ENCODE data around the gene AMACR. TPM values are rescaled to one million over a fixed set of nuclear protein-coding genes. Genes with fewer than 3 reads are reported as not detected.

Gene AMACR
- total and polyA plus RNA-seq, 9 of the 15 experiments (the other 6 are each of a cell fraction or from before 2014, with no cell fraction given): 0.72 to 4.6 (median 4.0) TPM

- TF ChIP-seq MYNN (IDR thresholded peaks at IDR 0.05) (peak; percentile 99), MYNN (CRISPR knock-in tag; IDR thresholded peaks at IDR 0.05) (peak; percentile 81; the same call in 1 of the 2 replicates), ZNF431 (CRISPR knock-in tag; IDR thresholded peaks at IDR 0.05) (no peak), MXI1 (IDR thresholded peaks at IDR 0.05; ENCODE audit: low read depth, low read length) (no peak)
- no peak for ATAC-seq
- no peak for DNase-seq (ENCODE audit: extremely low read depth in 1 of 4, low spot score in 3 of 4)
- no peak overlapping the region for H3K4me2 ChIP-seq (ENCODE audit: insufficient read depth, low read length)
- no peak overlapping the region for H3K27ac ChIP-seq (ENCODE audit: extremely low read depth, low read depth, low read length)
- H3K9ac ChIP-seq (ENCODE audit: insufficient read depth in 1 of 2, low read depth in 2 of 2, low read length in 2 of 2): no peak overlapping the region
- H3K9me1 ChIP-seq (ENCODE audit: control insufficient read depth, insufficient read depth, low read length): no peaks in the 10 kb centered on the region
- intact Hi-C loops (cut with micrococcal nuclease) (no loop called here), in situ Hi-C loops (cut with MboI) (no loop called here)
- H3K36me3 ChIP-seq (ENCODE audit: control insufficient read depth, insufficient read depth, low read length): no peaks in the 10 kb centered on the region
- WGBS (ENCODE audit: insufficient coverage, low coverage, missing lambda C conversion rate): 58% methylated on average over 3 of the region's 3 CpGs
- CTCF ChIA-PET (ENCODE audit: low intra/inter-chr PET ratio): no interaction called here
- H3K79me2 ChIP-seq (ENCODE audit: control insufficient read depth, insufficient read depth, low read length): no peaks in the 10 kb centered on the region
- no peak overlapping the region for H3K4me3 ChIP-seq
- H2AFZ ChIP-seq (ENCODE audit: low read depth, low read length): no peak overlapping the region
- H3K4me1 ChIP-seq (replicated peaks in 1 of 2; ENCODE audit: control insufficient read depth in 2 of 2, insufficient read depth in 2 of 2, low read length in 2 of 2): no peaks in the 10 kb centered on the region
- H4K20me1 ChIP-seq (replicated peaks; ENCODE audit: control insufficient read depth, insufficient read depth, low read length): no peaks in the 10 kb centered on the region
- H3K27me3 ChIP-seq (ENCODE audit: control insufficient read depth in 2 of 2, insufficient read depth in 2 of 2, low read length in 2 of 2): no peaks in the 10 kb centered on the region
- no TSS peak for BruUV-seq (replicated peaks)
- H3K9me3 ChIP-seq (replicated peaks; ENCODE audit: control insufficient read depth, insufficient read depth, low read depth, low read length): no peaks in the 10 kb centered on the region
- FAIRE-seq: no peak
- POLR2A ChIA-PET: no interaction called here
Measured at GRCh38 chr5:34031966-34032365, 24.1 kb upstream of the AMACR start.

DNA sequence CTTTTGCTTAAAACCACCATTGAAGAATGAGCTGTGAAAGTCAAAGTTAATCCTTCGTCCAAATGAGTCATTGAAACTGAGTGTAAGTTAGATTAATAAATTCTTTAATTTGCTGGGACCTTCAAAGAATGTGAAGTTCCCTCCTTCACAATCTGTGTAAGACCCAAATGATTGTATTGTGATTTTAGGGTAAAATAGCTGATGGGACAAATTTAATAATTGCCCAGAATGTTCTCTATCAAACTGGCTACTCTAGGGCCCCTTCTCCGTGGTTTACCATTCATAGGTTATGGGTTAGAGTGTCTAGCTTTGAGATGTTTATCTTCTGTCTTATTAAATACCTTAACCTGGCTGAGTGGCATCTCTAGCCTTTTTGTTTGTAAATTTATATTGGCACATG lies 23.3 kb upstream of the AMACR start:
- POLR2A ChIA-PET: no interaction called here
- Histone ChIP-seq H3K9me1 (ENCODE audit: control insufficient read depth, insufficient read depth, low read length) (no peaks in the 10 kb centered on the region), H3K9me3 (replicated peaks; ENCODE audit: control insufficient read depth, insufficient read depth, low read depth, low read length) (no peaks in the 10 kb centered on the region), H3K4me1 (replicated peaks in 1 of 2; ENCODE audit: control insufficient read depth in 2 of 2, insufficient read depth in 2 of 2, low read length in 2 of 2) (no peaks in the 10 kb centered on the region), H3K9ac (ENCODE audit: insufficient read depth in 1 of 2, low read depth in 2 of 2, low read length in 2 of 2) (no peak overlapping the region), H2AFZ (ENCODE audit: low read depth, low read length) (no peak overlapping the region), H3K79me2 (ENCODE audit: control insufficient read depth, insufficient read depth, low read length) (no peaks in the 10 kb centered on the region), H3K27me3 (ENCODE audit: control insufficient read depth in 2 of 2, insufficient read depth in 2 of 2, low read length in 2 of 2) (no peaks in the 10 kb centered on the region), H3K36me3 (ENCODE audit: control insufficient read depth, insufficient read depth, low read length) (no peaks in the 10 kb centered on the region), H4K20me1 (replicated peaks; ENCODE audit: control insufficient read depth, insufficient read depth, low read length) (no peaks in the 10 kb centered on the region), H3K4me3 (no peak overlapping the region), H3K27ac (ENCODE audit: extremely low read depth, low read depth, low read length) (no peak overlapping the region), H3K4me2 (ENCODE audit: insufficient read depth, low read length) (no peak overlapping the region)
- DNase-seq (ENCODE audit: extremely low read depth in 1 of 4, low spot score in 3 of 4): no peak
- BruUV-seq (replicated peaks): no TSS peak
- ATAC-seq: no peak
- WGBS (ENCODE audit: insufficient coverage, low coverage, missing lambda C conversion rate): 17% methylated on average over 2 of the region's 2 CpGs
- CTCF ChIA-PET (ENCODE audit: low intra/inter-chr PET ratio): no interaction called here
- intact Hi-C loops (cut with micrococcal nuclease) (no loop called here), in situ Hi-C loops (cut with MboI) (no loop called here)
- FAIRE-seq: no peak
- TF ChIP-seq NFXL1 (CRISPR knock-in tag; IDR thresholded peaks at IDR 0.05): no peak
- TF ChIP-seq CEBPG (CRISPR knock-in tag; IDR thresholded peaks at IDR 0.05): no peak
- no peak for TF ChIP-seq CEBPG (tag; conservative IDR thresholded peaks at IDR 0.05 in 1 of 2, IDR thresholded peaks at IDR 0.05 in 1 of 2)
- peak; percentile 28; the same call in 1 of the 2 replicates for TF ChIP-seq MAFK (IDR thresholded peaks at IDR 0.05; ENCODE audit: low read length)
- TF ChIP-seq MAFG (tag; conservative IDR thresholded peaks at IDR 0.05): peak; percentile 33; the same call in 1 of the 2 replicates
- no peak for TF ChIP-seq ZMIZ1 (IDR thresholded peaks at IDR 0.05; ENCODE audit: low read depth in 2 of 2, low read length in 2 of 2)
- TF ChIP-seq, protein P1, sequence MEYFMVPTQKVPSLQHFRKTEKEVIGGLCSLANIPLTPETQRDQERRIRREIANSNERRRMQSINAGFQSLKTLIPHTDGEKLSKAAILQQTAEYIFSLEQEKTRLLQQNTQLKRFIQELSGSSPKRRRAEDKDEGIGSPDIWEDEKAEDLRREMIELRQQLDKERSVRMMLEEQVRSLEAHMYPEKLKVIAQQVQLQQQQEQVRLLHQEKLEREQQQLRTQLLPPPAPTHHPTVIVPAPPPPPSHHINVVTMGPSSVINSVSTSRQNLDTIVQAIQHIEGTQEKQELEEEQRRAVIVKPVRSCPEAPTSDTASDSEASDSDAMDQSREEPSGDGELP (CRISPR knock-in tag; IDR thresholded peaks at IDR 0.05; ENCODE audit: borderline replicate concordance): no peak
- TF ChIP-seq ZNF316 (IDR thresholded peaks at IDR 0.05): peak; percentile 76

Data from K562 (cell line).